MM.1S (cell line): Measurements from ENCODE around the gene PJA1.

Experiments
- DNase-seq: peaks from one replicate; pipeline ENCODE4 v3.0.0-alpha.2; 2015
- H2AFZ ChIP-seq: fragments of 300-600 bp; sonication (generic); 2 replicates; pipeline ENCODE4 v1.6.0; 2016; ENCODE audit warnings: antibody characterized with exemption, low read length
- H3F3A ChIP-seq: fragments of 300-600 bp; sonication (generic); 2 replicates; pipeline ENCODE4 v1.6.1; 2016; ENCODE audit warnings: mild to moderate bottlenecking, antibody characterized with exemption, low read length, moderate library complexity, mixed read lengths; ENCODE audit not compliant: insufficient read depth
- H3K27ac ChIP-seq: fragments of 300-600 bp; sonication (generic); 2 replicates; pipeline ENCODE4 v1.5.1; 2016; ENCODE audit warnings: mild to moderate bottlenecking, low read length
- H3K27me3 ChIP-seq: fragments of 300-600 bp; sonication (generic); replicated peaks from 2 replicates; pipeline ENCODE4 v1.6.0; 2016; ENCODE audit warnings: low read length; ENCODE audit not compliant: insufficient read depth
- H3K36me3 ChIP-seq: fragments of 300-600 bp; sonication (generic); replicated peaks from 2 replicates; pipeline ENCODE4 v1.6.1; 2016; ENCODE audit warnings: mild to moderate bottlenecking, low read length, mixed read lengths; ENCODE audit not compliant: insufficient read depth
- H3K4me1 ChIP-seq: fragments of 300-600 bp; sonication (generic); 2 replicates; pipeline ENCODE4 v1.6.1; 2016; ENCODE audit warnings: low read length, mixed read lengths
- H3K4me2 ChIP-seq: fragments of 300-600 bp; sonication (generic); 2 replicates; pipeline ENCODE4 v1.6.0; 2016; ENCODE audit warnings: low read depth, low read length
- H3K4me3 ChIP-seq: fragments of 300-600 bp; sonication (generic); 2 replicates; pipeline ENCODE4 v1.5.1; 2016; ENCODE audit warnings: low read length, mixed read lengths
- H3K79me2 ChIP-seq: fragments of 300-600 bp; sonication (generic); 2 replicates; pipeline ENCODE4 v1.6.1; 2016; ENCODE audit warnings: mixed run types, low read length, mixed read lengths
- H3K9ac ChIP-seq: fragments of 300-600 bp; sonication (generic); 2 replicates; pipeline ENCODE4 v1.6.1; 2016; ENCODE audit warnings: low read length, mixed read lengths
- H3K9me2 ChIP-seq: fragments of 300-600 bp; sonication (generic); replicated peaks from 2 replicates; pipeline ENCODE4 v1.6.1; 2016; ENCODE audit warnings: mild to moderate bottlenecking, low read length, mixed read lengths; ENCODE audit not compliant: insufficient read depth
- H3K9me3 ChIP-seq: fragments of 300-600 bp; sonication (generic); replicated peaks from 2 replicates; pipeline ENCODE4 v1.6.1; 2016; ENCODE audit warnings: mild to moderate bottlenecking, low read length, mixed read lengths; ENCODE audit not compliant: insufficient read depth
- H4K20me1 ChIP-seq: fragments of 300-600 bp; sonication (generic); 2 replicates; pipeline ENCODE4 v1.6.1; 2016; ENCODE audit warnings: mild to moderate bottlenecking, low read length, moderate library complexity, mixed read lengths; ENCODE audit not compliant: insufficient read depth
- CTCF ChIP-seq: fragments of 300-600 bp; sonication (generic); IDR thresholded peaks from 2 replicates; pipeline ENCODE4 v1.5.1; 2016; ENCODE audit warnings: antibody characterized with exemption, low read length, mixed read lengths
- EZH2 ChIP-seq: fragments of 300-600 bp; sonication (generic); optimal IDR thresholded peaks from 2 replicates; pipeline ENCODE3; 2017; ENCODE audit warnings: low read depth, mild to moderate bottlenecking, antibody characterized with exemption, low read length, mixed read lengths
- EZH2phosphoT487 ChIP-seq: fragments of 300-600 bp; sonication (generic); IDR thresholded peaks from 2 replicates; pipeline ENCODE4 v1.6.1; 2018; ENCODE audit warnings: antibody characterized with exemption, low read length

PJA1 gene

DNA sequence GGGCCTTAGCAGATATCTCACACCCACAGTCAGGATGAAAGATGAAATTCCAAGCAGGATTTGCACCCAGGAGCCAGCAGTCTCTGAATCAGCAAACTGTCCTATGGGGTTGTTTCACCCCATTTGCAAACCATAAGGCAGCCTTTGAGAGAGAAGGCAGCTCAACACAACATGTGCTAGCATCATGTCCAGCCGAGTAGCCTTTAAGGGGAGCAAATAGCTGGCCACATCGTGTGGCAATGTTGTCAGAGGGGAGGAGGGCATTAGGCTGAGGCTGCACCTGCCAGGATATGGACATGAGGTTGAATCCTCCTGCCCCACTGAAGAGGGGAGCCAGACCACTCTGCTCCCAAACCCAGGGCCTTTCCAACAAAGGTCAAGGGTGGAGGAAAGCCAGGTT, 20.6 kb upstream of the PJA1 start:
- H3K36me3 ChIP-seq = no peaks in the 10 kb centered on the region
- no peaks in the 10 kb centered on the region for H3K4me1 ChIP-seq
- TF ChIP-seq CTCF (no peak), EZH2 (no peak), EZH2phosphoT487 (no peak)
- H3K9me3 ChIP-seq = no peaks in the 10 kb centered on the region
- no peak overlapping the region for H3K4me2 ChIP-seq
- no peak overlapping the region for H3K27ac ChIP-seq
- no peaks in the 10 kb centered on the region for H3K9me2 ChIP-seq
- H3K4me3 ChIP-seq = no peak overlapping the region
- H3F3A ChIP-seq = no peaks in the 10 kb centered on the region
- no peaks in the 10 kb centered on the region for H4K20me1 ChIP-seq
- no peak for DNase-seq
- H2AFZ ChIP-seq = no peak overlapping the region
- no peak overlapping the region for H3K9ac ChIP-seq
- no peaks in the 10 kb centered on the region for H3K27me3 ChIP-seq
- no peaks in the 10 kb centered on the region for H3K79me2 ChIP-seq

DNA sequence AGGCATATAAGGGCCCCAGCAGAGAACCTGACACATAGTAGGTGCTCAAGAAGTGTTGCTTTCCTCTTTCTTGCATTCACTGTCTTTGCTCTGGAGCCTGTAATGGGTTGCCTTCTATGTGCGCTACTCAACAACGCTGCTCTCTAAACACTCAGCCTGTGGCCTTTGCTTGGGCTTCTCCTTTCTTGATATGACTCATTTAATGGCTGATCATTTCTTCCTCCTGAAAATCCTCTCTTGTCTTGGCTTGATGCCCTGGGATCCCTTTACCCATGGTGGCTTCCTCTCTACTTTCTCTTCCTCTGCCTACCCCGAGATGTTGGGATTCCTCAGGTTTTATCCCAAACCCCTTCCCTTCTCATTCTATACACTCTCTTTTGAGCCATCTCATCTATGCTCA, 19.9 kb upstream of the PJA1 start:
- no peaks in the 10 kb centered on the region for H3K27me3 ChIP-seq
- H3K4me2 ChIP-seq = no peak overlapping the region
- no peaks in the 10 kb centered on the region for H3K9me2 ChIP-seq
- H3K27ac ChIP-seq = no peak overlapping the region
- TF ChIP-seq CTCF (no peak), EZH2 (no peak), EZH2phosphoT487 (no peak)
- H3K79me2 ChIP-seq = no peaks in the 10 kb centered on the region
- no peak overlapping the region for H3K4me3 ChIP-seq
- DNase-seq = no peak
- no peaks in the 10 kb centered on the region for H3F3A ChIP-seq
- H3K9me3 ChIP-seq = no peaks in the 10 kb centered on the region
- H3K36me3 ChIP-seq = no peaks in the 10 kb centered on the region
- H3K9ac ChIP-seq = no peak overlapping the region
- H2AFZ ChIP-seq = no peak overlapping the region
- H3K4me1 ChIP-seq = no peaks in the 10 kb centered on the region
- no peaks in the 10 kb centered on the region for H4K20me1 ChIP-seq

DNA sequence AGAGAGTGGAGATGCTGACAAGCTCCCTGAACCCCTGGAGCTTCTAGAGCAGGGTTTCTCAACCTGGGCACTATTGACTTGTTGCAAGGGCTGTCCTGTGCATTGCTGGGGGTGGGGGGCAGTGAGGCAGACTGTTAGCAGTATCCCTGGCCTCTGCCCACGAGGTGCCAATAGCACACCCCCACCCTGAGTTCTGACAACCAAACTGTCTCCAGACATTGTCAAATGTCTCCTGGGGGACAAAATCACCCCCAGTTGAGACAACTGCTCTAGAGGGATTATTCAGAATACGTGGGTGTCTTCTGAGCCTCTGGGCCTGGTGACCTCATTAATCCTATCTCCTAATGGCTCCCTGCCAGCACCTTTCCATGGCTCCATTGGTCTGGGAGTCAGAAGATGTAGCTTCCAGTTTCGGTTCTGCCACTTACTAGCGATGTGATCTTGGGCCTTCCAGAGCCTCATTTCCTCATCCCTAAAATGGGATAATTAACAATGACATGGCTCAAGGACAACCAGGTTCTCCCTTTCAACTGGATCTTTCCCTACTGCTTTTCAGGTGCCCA, 17.6 kb upstream of the PJA1 start:
- no peaks in the 10 kb centered on the region for H3K27me3 ChIP-seq
- H3K79me2 ChIP-seq = no peaks in the 10 kb centered on the region
- no peak for DNase-seq

More for the DNA sequence above, 17.6 kb upstream of the PJA1 start:
- no peak overlapping the region for H3K9ac ChIP-seq
- no peaks in the 10 kb centered on the region for H3K9me2 ChIP-seq
- TF ChIP-seq CTCF (no peak), EZH2phosphoT487 (no peak), EZH2 (no peak)
- H3K4me3 ChIP-seq = no peak overlapping the region
- H2AFZ ChIP-seq = no peak overlapping the region
- no peaks in the 10 kb centered on the region for H4K20me1 ChIP-seq
- no peak overlapping the region for H3K27ac ChIP-seq
- no peaks in the 10 kb centered on the region for H3K4me1 ChIP-seq
- H3K36me3 ChIP-seq = no peaks in the 10 kb centered on the region
- H3F3A ChIP-seq = no peaks in the 10 kb centered on the region
- H3K4me2 ChIP-seq = no peak overlapping the region
- no peaks in the 10 kb centered on the region for H3K9me3 ChIP-seq
